ENCODE results near the gene MEPE.
"Not testable (repeated sequence)": the region's sequence is repeated elsewhere in the genome, so short reads cannot be mapped to it uniquely, and the experiment has no call there.

Gene MEPE

DNA sequence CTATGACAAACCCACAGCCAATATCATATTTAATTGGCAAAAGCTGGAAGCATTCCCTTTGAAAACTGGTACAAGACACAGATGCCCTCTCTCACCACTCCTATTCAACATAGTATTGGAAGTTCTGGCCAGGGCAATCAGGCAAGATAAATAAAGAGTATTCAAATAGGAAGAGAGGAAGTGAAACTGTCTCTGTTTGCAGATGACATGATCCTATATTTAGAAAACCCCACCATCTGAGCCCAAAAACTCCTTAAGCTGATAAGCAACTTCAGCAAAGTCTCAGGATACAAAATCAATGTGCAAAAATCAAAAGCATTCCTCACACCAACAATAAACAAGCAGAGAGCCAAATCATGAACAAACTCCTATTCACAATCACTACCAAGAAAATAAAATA is 58.0 kb downstream of the MEPE start:
- not testable (repeated sequence) for DNase-seq

DNA sequence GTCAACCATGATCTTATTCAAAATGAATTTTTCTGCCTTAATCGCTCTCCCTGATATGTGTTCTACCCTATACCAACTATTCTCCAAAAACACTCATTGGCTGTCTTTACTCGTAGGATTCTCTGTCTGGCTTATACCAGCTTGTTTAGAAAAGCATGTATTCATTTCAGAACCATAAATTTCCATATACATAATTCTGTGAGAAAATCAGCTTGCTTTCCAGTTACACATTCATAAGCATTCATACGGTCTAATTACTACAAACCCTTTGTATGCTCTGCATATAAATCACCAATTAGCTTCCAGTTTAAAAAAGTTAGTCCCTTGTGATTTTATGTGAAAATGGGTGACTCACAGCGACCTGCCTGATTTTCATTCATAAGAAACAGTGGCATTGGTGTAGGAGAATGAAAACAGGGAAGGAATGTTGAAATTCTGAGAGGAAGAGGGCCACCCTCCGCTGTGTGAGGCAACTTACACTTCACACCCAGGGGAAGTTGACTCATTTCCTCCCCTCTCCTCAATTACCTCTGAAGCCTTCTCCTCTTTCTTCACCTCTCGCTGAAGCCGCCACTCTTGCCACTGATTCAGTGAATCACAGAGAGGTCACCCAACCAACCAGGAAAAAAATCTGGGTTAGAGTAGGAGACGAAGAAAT is 63.3 kb downstream of the MEPE start:
- peak; percentile 83 for DNase-seq

Data from NCI-H226 (cell line).